Measurements from ENCODE around the gene LARP1B. TPM values are rescaled to one million over a fixed set of nuclear protein-coding genes. Genes with fewer than 3 reads are reported as not detected.

Gene LARP1B
- polyA plus RNA-seq, 1 donor from 2014 or later = 30.8 TPM

DNA sequence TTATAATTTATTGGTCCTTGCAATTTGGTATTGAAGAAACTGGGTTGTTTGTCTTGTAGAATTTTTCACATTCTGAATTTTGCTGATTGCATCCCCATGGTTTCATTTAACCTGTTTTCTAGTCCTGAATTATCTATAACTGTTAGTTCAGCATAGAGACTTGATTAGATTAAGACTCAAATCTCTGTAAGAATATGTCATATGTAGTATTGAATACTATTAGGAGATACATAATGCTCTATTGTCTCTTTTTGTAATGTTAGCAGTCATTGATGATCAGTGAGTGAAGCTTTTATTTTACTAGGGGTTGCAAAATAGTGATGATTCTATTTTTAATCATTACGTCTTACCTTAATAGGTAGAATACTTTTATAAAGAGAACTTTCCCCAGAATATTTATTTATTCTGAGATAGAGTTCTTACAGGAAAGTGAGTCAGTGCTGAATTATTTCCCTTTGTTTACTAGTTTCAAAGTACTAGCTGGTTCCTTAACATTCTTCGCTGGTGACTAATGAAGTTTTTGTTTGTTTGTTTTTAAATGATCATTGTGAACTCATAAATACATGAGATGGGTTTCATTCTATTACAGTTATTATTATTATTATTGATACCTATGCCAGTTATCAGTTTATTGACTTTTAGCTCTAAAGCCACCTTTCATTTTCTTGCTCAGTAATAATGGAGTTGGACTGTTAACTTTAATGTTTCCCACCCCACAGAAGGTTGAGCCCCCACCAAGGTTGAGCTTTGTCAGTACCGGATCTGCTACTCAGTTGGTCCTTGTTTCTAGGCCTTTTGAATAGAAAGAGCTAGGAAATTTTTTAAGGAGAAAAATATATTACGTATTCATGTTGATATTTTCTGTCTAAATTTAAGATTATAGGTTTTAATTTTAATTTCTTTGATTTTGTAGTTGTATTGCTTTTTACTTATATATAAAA, 102.3 kb downstream of the LARP1B start:
- H3K27ac ChIP-seq (ENCODE audit: low read length) = no peak overlapping the region
- no peaks in the 10 kb centered on the region for H3K36me3 ChIP-seq (ENCODE audit: insufficient read depth, low read length)
- no peaks in the 10 kb centered on the region for H3K27me3 ChIP-seq (ENCODE audit: insufficient read depth, low read depth, low read length)
- no peaks in the 10 kb centered on the region for H3K79me2 ChIP-seq (replicated peaks; ENCODE audit: insufficient read depth, low read length)
- no peak for TF ChIP-seq TAF1 (IDR thresholded peaks at IDR 0.05; ENCODE audit: low read depth)
- TF ChIP-seq EZH2 (IDR thresholded peaks at IDR 0.05; ENCODE audit: borderline replicate concordance, insufficient read depth, low read length, poor library complexity, severe bottlenecking) = no peak
- TF ChIP-seq, protein P1, sequence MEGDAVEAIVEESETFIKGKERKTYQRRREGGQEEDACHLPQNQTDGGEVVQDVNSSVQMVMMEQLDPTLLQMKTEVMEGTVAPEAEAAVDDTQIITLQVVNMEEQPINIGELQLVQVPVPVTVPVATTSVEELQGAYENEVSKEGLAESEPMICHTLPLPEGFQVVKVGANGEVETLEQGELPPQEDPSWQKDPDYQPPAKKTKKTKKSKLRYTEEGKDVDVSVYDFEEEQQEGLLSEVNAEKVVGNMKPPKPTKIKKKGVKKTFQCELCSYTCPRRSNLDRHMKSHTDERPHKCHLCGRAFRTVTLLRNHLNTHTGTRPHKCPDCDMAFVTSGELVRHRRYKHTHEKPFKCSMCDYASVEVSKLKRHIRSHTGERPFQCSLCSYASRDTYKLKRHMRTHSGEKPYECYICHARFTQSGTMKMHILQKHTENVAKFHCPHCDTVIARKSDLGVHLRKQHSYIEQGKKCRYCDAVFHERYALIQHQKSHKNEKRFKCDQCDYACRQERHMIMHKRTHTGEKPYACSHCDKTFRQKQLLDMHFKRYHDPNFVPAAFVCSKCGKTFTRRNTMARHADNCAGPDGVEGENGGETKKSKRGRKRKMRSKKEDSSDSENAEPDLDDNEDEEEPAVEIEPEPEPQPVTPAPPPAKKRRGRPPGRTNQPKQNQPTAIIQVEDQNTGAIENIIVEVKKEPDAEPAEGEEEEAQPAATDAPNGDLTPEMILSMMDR (IDR thresholded peaks at IDR 0.05; ENCODE audit: poor library complexity, severe bottlenecking) = no peak
- no peak for TF ChIP-seq RAD21 (conservative IDR thresholded peaks at IDR 0.05)
- TF ChIP-seq, protein P2, sequence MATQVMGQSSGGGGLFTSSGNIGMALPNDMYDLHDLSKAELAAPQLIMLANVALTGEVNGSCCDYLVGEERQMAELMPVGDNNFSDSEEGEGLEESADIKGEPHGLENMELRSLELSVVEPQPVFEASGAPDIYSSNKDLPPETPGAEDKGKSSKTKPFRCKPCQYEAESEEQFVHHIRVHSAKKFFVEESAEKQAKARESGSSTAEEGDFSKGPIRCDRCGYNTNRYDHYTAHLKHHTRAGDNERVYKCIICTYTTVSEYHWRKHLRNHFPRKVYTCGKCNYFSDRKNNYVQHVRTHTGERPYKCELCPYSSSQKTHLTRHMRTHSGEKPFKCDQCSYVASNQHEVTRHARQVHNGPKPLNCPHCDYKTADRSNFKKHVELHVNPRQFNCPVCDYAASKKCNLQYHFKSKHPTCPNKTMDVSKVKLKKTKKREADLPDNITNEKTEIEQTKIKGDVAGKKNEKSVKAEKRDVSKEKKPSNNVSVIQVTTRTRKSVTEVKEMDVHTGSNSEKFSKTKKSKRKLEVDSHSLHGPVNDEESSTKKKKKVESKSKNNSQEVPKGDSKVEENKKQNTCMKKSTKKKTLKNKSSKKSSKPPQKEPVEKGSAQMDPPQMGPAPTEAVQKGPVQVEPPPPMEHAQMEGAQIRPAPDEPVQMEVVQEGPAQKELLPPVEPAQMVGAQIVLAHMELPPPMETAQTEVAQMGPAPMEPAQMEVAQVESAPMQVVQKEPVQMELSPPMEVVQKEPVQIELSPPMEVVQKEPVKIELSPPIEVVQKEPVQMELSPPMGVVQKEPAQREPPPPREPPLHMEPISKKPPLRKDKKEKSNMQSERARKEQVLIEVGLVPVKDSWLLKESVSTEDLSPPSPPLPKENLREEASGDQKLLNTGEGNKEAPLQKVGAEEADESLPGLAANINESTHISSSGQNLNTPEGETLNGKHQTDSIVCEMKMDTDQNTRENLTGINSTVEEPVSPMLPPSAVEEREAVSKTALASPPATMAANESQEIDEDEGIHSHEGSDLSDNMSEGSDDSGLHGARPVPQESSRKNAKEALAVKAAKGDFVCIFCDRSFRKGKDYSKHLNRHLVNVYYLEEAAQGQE (IDR thresholded peaks at IDR 0.05; ENCODE audit: borderline replicate concordance) = no peak
- no peak for TF ChIP-seq EP300 (conservative IDR thresholded peaks at IDR 0.05; ENCODE audit: poor library complexity, severe bottlenecking)
- TF ChIP-seq MXI1 (conservative IDR thresholded peaks at IDR 0.05; ENCODE audit: poor library complexity, severe bottlenecking) = no peak
- no peak for TF ChIP-seq SMC3 (conservative IDR thresholded peaks at IDR 0.05; ENCODE audit: poor library complexity)
- no peak overlapping the region for H3K4me2 ChIP-seq (ENCODE audit: low read length)
- no peak overlapping the region for H2AFZ ChIP-seq (ENCODE audit: low read depth, low read length)
- no peak overlapping the region for H3K4me3 ChIP-seq (ENCODE audit: low read length)
- H3K9me3 ChIP-seq (ENCODE audit: low read length) = no peaks in the 10 kb centered on the region
- no peaks in the 10 kb centered on the region for H4K20me1 ChIP-seq (ENCODE audit: insufficient read depth)
- no peaks in the 10 kb centered on the region for H3F3A ChIP-seq (ENCODE audit: insufficient read depth, low read length, poor library complexity, severe bottlenecking)
- H3K9me2 ChIP-seq (ENCODE audit: insufficient read depth, low read length) = no peaks in the 10 kb centered on the region
- no peak overlapping the region for H3K9ac ChIP-seq (ENCODE audit: low read length)

DNA sequence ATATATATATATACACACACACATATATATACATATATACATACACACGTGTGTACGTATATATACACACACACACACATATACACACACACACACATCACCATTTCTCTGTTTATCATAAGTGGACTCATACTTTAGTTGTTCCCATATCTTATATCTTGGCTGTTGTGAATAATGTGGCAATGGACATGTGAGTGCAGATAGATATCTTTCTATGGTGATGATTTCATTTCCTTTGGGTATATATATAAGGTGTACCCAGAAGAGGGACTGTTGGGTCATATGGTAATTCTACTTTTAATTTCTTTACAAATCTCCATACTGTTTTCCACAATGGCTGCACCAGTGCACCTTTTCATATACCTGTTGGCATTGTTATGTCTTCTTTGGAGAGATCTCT, 105.9 kb downstream of the LARP1B start:
- Histone ChIP-seq H3K9me2 (ENCODE audit: insufficient read depth, low read length) (no peaks in the 10 kb centered on the region), H3F3A (ENCODE audit: insufficient read depth, low read length, poor library complexity, severe bottlenecking) (no peaks in the 10 kb centered on the region), H2AFZ (ENCODE audit: low read depth, low read length) (no peak overlapping the region), H3K79me2 (replicated peaks; ENCODE audit: insufficient read depth, low read length) (no peaks in the 10 kb centered on the region), H3K4me2 (ENCODE audit: low read length) (no peak overlapping the region), H4K20me1 (ENCODE audit: insufficient read depth) (no peaks in the 10 kb centered on the region), H3K36me3 (ENCODE audit: insufficient read depth, low read length) (no peaks in the 10 kb centered on the region), H3K4me3 (ENCODE audit: low read length) (no peak overlapping the region), H3K9me3 (ENCODE audit: low read length) (no peaks in the 10 kb centered on the region), H3K27ac (ENCODE audit: low read length) (no peak overlapping the region), H3K27me3 (ENCODE audit: insufficient read depth, low read depth, low read length) (no peaks in the 10 kb centered on the region), H3K9ac (ENCODE audit: low read length) (no peak overlapping the region)
- TF ChIP-seq RAD21 (conservative IDR thresholded peaks at IDR 0.05) = no peak
- TF ChIP-seq EZH2 (IDR thresholded peaks at IDR 0.05; ENCODE audit: borderline replicate concordance, insufficient read depth, low read length, poor library complexity, severe bottlenecking) = no peak
- TF ChIP-seq TAF1 (IDR thresholded peaks at IDR 0.05; ENCODE audit: low read depth) = no peak
- no peak for TF ChIP-seq SMC3 (conservative IDR thresholded peaks at IDR 0.05; ENCODE audit: poor library complexity)
- no peak for TF ChIP-seq POLR2AphosphoS5 (IDR thresholded peaks at IDR 0.05)
- no peak for TF ChIP-seq MXI1 (conservative IDR thresholded peaks at IDR 0.05; ENCODE audit: poor library complexity, severe bottlenecking)
- TF ChIP-seq EP300 (conservative IDR thresholded peaks at IDR 0.05; ENCODE audit: poor library complexity, severe bottlenecking) = no peak
- TF ChIP-seq, protein P1 (IDR thresholded peaks at IDR 0.05; ENCODE audit: poor library complexity, severe bottlenecking) = no peak
- TF ChIP-seq, protein P2 (IDR thresholded peaks at IDR 0.05; ENCODE audit: borderline replicate concordance) = no peak
